Activated naive CD8-positive, alpha-beta T cell treated with anti-CD3 and anti-CD28 coated beads for 36 hours (primary cell): ENCODE results near the gene PTPN7. TPM values are rescaled to one million over a fixed set of nuclear protein-coding genes. Genes with fewer than 3 reads are reported as not detected.
"Not testable (repeated sequence)": the region's sequence is repeated elsewhere in the genome, so short reads cannot be mapped to it uniquely, and the experiment has no call there.

Source experiments
- DNase-seq: peaks from one replicate; pipeline ENCODE4 v3.0.0; 2021
- H3K27ac Mint-ChIP-seq: one replicate; pipeline ENCODE4 v1.8.0; 2022; ENCODE audit warnings: mild to moderate bottlenecking, moderate library complexity, mixed read lengths
- H3K27me3 Mint-ChIP-seq: one replicate; pipeline ENCODE4 v1.8.0; 2022; ENCODE audit warnings: mild to moderate bottlenecking, mixed read lengths
- H3K36me3 Mint-ChIP-seq: one replicate; pipeline ENCODE4 v1.8.0; 2021; ENCODE audit warnings: mild to moderate bottlenecking, mixed read lengths
- H3K4me1 Mint-ChIP-seq: one replicate; pipeline ENCODE4 v1.8.0; 2021; ENCODE audit warnings: mixed read lengths
- H3K4me3 Mint-ChIP-seq: one replicate; pipeline ENCODE4 v1.8.0; 2022; ENCODE audit warnings: mild to moderate bottlenecking, moderate library complexity, mixed read lengths
- H3K9me3 Mint-ChIP-seq: one replicate; pipeline ENCODE4 v1.8.0; 2022; ENCODE audit warnings: mixed read lengths
- total RNA-seq, 2 experiments: library from RNA; stranded (reverse); gene quantifications; one replicate each; pipeline ENCODE4 v1.2.3, GENCODE V29; 2021

The PTPN7 gene
- total RNA-seq, 2 experiments from 2014 or later = 317 to 329 TPM

GRCh38 chr1:202194328-202194648, 33.9 kb upstream of the PTPN7 start:
- H3K4me1 Mint-ChIP-seq = peaks cover 14% of the 10 kb centered on the region
- H3K36me3 Mint-ChIP-seq = no peaks in the 10 kb centered on the region
- H3K27ac Mint-ChIP-seq = no peak overlapping the region
- no peak for DNase-seq
- peaks cover 32% of the 10 kb centered on the region for H3K27me3 Mint-ChIP-seq
- H3K9me3 Mint-ChIP-seq = no peaks in the 10 kb centered on the region
- no peak overlapping the region for H3K4me3 Mint-ChIP-seq

GRCh38 chr1:202193614-202194327, 33.4 kb upstream of the PTPN7 start, which contains the start of gene LGR6:
Gene LGR6 (plus strand): TSS chr1:202193799. CDS start chr1:202193990, 191 bp downstream.
- peaks cover 32% of the 10 kb centered on the region for H3K27me3 Mint-ChIP-seq
- H3K4me1 Mint-ChIP-seq = peaks cover 10% of the 10 kb centered on the region
- no peak for DNase-seq
- no peak within 1 kb of the TSS for H3K4me3 Mint-ChIP-seq
- H3K27ac Mint-ChIP-seq = no peak within 1 kb of the TSS
- H3K36me3 Mint-ChIP-seq = no peaks in the 10 kb centered on the region
- no peaks in the 10 kb centered on the region for H3K9me3 Mint-ChIP-seq

GRCh38 chr1:202192770-202193613, 32.6 kb upstream of the PTPN7 start:
- Mint-ChIP-seq H3K27me3 (peaks cover 32% of the 10 kb centered on the region), H3K27ac (no peak overlapping the region), H3K4me3 (no peak overlapping the region), H3K36me3 (no peaks in the 10 kb centered on the region), H3K9me3 (no peaks in the 10 kb centered on the region), H3K4me1 (peaks cover 3% of the 10 kb centered on the region)
- peak; percentile 64 for DNase-seq

- H3K36me3 Mint-ChIP-seq, H3K4me1 Mint-ChIP-seq, DNase-seq, H3K9me3 Mint-ChIP-seq, H3K4me3 Mint-ChIP-seq, H3K27ac Mint-ChIP-seq: not testable (repeated sequence)
- H3K27me3 Mint-ChIP-seq = peaks cover 36% of the 10 kb centered on the region
These were observed 31.0 kb upstream of the PTPN7 start for GRCh38 chr1:202191391-202191790.

GRCh38 chr1:202189918-202190715, 29.7 kb upstream of the PTPN7 start:
- H3K4me3 Mint-ChIP-seq = no peak overlapping the region
- H3K4me1 Mint-ChIP-seq = peaks cover 1% of the 10 kb centered on the region
- no peak overlapping the region for H3K27ac Mint-ChIP-seq
- no peak for DNase-seq
- H3K36me3 Mint-ChIP-seq = no peaks in the 10 kb centered on the region
- peaks cover 26% of the 10 kb centered on the region for H3K27me3 Mint-ChIP-seq
- H3K9me3 Mint-ChIP-seq = no peaks in the 10 kb centered on the region

GRCh38 chr1:202189001-202189790, 28.8 kb upstream of the PTPN7 start:
- Mint-ChIP-seq H3K27me3 (peaks cover 17% of the 10 kb centered on the region), H3K9me3 (no peaks in the 10 kb centered on the region), H3K36me3 (no peaks in the 10 kb centered on the region), H3K4me1 (peaks cover 6% of the 10 kb centered on the region), H3K4me3 (no peak overlapping the region), H3K27ac (no peak overlapping the region)
- peak; percentile 73 for DNase-seq

- no peak overlapping the region for H3K27ac Mint-ChIP-seq
- no peak for DNase-seq
- no peaks in the 10 kb centered on the region for H3K9me3 Mint-ChIP-seq
- no peak overlapping the region for H3K4me3 Mint-ChIP-seq
- peaks cover 10% of the 10 kb centered on the region for H3K4me1 Mint-ChIP-seq
- H3K36me3 Mint-ChIP-seq = no peaks in the 10 kb centered on the region
- H3K27me3 Mint-ChIP-seq = peaks cover 9% of the 10 kb centered on the region
These were observed 27.4 kb upstream of the PTPN7 start for GRCh38 chr1:202187697-202188407.

- no peak overlapping the region for H3K27ac Mint-ChIP-seq
- H3K4me1 Mint-ChIP-seq = peaks cover 10% of the 10 kb centered on the region
- no peak overlapping the region for H3K4me3 Mint-ChIP-seq
- no peaks in the 10 kb centered on the region for H3K36me3 Mint-ChIP-seq
- no peaks in the 10 kb centered on the region for H3K9me3 Mint-ChIP-seq
- no peak for DNase-seq
- peaks cover 4% of the 10 kb centered on the region for H3K27me3 Mint-ChIP-seq
These were observed 26.8 kb upstream of the PTPN7 start for GRCh38 chr1:202187041-202187671.

- Mint-ChIP-seq H3K36me3 (no peaks in the 10 kb centered on the region), H3K4me3 (no peak overlapping the region), H3K9me3 (no peaks in the 10 kb centered on the region), H3K4me1 (peaks cover 10% of the 10 kb centered on the region), H3K27me3 (peaks cover 4% of the 10 kb centered on the region), H3K27ac (no peak overlapping the region)
- DNase-seq = no peak
These were observed 25.9 kb upstream of the PTPN7 start for GRCh38 chr1:202186327-202186726.

GRCh38 chr1:202184750-202185460, 24.5 kb upstream of the PTPN7 start:
- peaks cover 10% of the 10 kb centered on the region for H3K4me1 Mint-ChIP-seq
- H3K9me3 Mint-ChIP-seq = no peaks in the 10 kb centered on the region
- H3K4me3 Mint-ChIP-seq = no peak overlapping the region
- H3K27me3 Mint-ChIP-seq = peaks cover 4% of the 10 kb centered on the region
- no peaks in the 10 kb centered on the region for H3K36me3 Mint-ChIP-seq
- no peak overlapping the region for H3K27ac Mint-ChIP-seq
- peak; percentile 69 for DNase-seq

- DNase-seq = no peak
- peaks cover 4% of the 10 kb centered on the region for H3K27me3 Mint-ChIP-seq
- no peak overlapping the region for H3K4me3 Mint-ChIP-seq
- H3K36me3 Mint-ChIP-seq = no peaks in the 10 kb centered on the region
- peaks cover 10% of the 10 kb centered on the region for H3K4me1 Mint-ChIP-seq
- no peaks in the 10 kb centered on the region for H3K9me3 Mint-ChIP-seq
- no peak overlapping the region for H3K27ac Mint-ChIP-seq
These were observed 21.9 kb upstream of the PTPN7 start for GRCh38 chr1:202182040-202182877.

GRCh38 chr1:202181586-202181985, 21.2 kb upstream of the PTPN7 start:
- Mint-ChIP-seq H3K4me1 (peaks cover 10% of the 10 kb centered on the region), H3K27ac (no peak overlapping the region), H3K27me3 (no peaks in the 10 kb centered on the region), H3K36me3 (no peaks in the 10 kb centered on the region), H3K4me3 (no peak overlapping the region), H3K9me3 (no peaks in the 10 kb centered on the region)
- no peak for DNase-seq
